ENCODE measurements around the gene TMEM170A. TPM values are rescaled to one million over a fixed set of nuclear protein-coding genes. Genes with fewer than 3 reads are reported as not detected.

Gene TMEM170A
- polyA plus RNA-seq, 1 donor (not counting 4 experiments of a cell fraction or from before 2014, with no cell fraction given) = 22.1 TPM

GRCh38 chr16:75443298-75443697, 21.2 kb downstream of the TMEM170A start:
- H3K79me2 ChIP-seq (ENCODE audit: control insufficient read depth, insufficient read depth, low read length) = no peaks in the 10 kb centered on the region
- no peak for DNase-seq (ENCODE audit: low read depth, low spot score)
- H3K9me1 ChIP-seq (ENCODE audit: control insufficient read depth, extremely low read depth, insufficient read depth, low read length) = no peaks in the 10 kb centered on the region
- no peak overlapping the region for H3K4me3 ChIP-seq (ENCODE audit: control insufficient read depth in 2 of 3, extremely low read depth in 1 of 3, insufficient read depth in 2 of 3, low read depth in 1 of 3, low read length in 3 of 3)
- H3K36me3 ChIP-seq (ENCODE audit: control insufficient read depth in 2 of 2, extremely low read depth in 1 of 2, insufficient read depth in 2 of 2, low read length in 2 of 2) = peaks cover 0 to 3% of the 10 kb centered on the region in 2 experiments
- no peaks in the 10 kb centered on the region for H3K27me3 ChIP-seq (ENCODE audit: control insufficient read depth, extremely low read depth, insufficient read depth, low read length)
- TF ChIP-seq EZH2 (IDR thresholded peaks at IDR 0.05; ENCODE audit: low read length) (no peak), CTCF (optimal IDR thresholded peaks at IDR 0.05 in 1 of 3, IDR thresholded peaks at IDR 0.05 in 1 of 3, conservative IDR thresholded peaks at IDR 0.05 in 1 of 3; ENCODE audit: extremely low read depth in 1 of 3, insufficient read depth in 2 of 3, low read length in 3 of 3) (no peak)
- FAIRE-seq = no peak
- H3K9me3 ChIP-seq (ENCODE audit: control insufficient read depth, low read depth, low read length) = no peaks in the 10 kb centered on the region
- H3K4me1 ChIP-seq (ENCODE audit: control insufficient read depth, extremely low read depth, insufficient read depth, low read length) = no peaks in the 10 kb centered on the region
- no peak overlapping the region for H2AFZ ChIP-seq (ENCODE audit: control insufficient read depth, low read length)
- H3K27ac ChIP-seq (ENCODE audit: control insufficient read depth, insufficient read depth, low read length) = no peak overlapping the region
- H3K4me2 ChIP-seq (ENCODE audit: control insufficient read depth, extremely low read depth, insufficient read depth, low read depth, low read length) = no peak overlapping the region
- no peaks in the 10 kb centered on the region for H4K20me1 ChIP-seq (ENCODE audit: control insufficient read depth, extremely low read depth, insufficient read depth, low read length)
- no peak overlapping the region for H3K9ac ChIP-seq (ENCODE audit: control insufficient read depth, extremely low read depth, insufficient read depth, low read length)
- dilution Hi-C loops (cut with MboI; ENCODE audit: extremely low pct_ligation_motif_present, low sequenced_read_pairs) = no loop called here

DNA sequence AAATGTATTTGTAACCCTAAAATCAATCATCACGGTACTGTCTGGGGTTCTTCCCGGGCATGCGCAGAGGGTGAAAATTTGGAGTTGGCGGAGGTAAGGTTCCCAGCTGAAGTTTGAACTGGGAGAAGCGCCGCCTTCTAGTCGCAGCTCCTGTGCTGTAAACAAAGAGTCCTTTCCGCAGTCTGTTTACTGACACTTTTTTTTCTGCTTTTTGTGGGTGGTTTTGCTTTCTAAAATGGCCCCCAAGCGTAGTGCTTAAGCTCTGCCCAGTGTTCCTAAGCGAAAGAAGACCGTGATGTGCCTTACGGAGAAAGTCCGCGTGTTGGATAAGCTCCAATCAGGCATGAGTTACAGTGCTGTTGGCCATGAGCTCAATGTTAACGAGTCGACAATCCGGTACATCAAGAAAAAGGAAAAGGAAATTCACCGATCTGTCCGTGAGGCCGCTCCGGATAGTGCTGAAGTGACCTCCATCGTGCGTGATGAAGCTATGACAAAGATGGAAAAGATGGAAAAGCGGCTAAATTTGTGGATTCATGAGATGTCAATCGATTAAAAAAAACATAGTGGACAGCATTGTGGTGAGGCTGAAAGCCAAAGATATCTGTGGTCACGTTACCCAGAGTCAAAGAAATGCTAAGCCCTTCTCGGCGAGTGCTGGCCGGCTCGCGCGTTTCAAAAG, 30.6 kb downstream of the TMEM170A start:
- peak overlapping the region; percentile 99 for H3K4me2 ChIP-seq (ENCODE audit: control insufficient read depth, extremely low read depth, insufficient read depth, low read depth, low read length)
- DNase-seq (ENCODE audit: low read depth, low spot score) (peak; percentile 36), FAIRE-seq (peak; percentile 39)
- H2AFZ ChIP-seq (ENCODE audit: control insufficient read depth, low read length) = peak overlapping the region; percentile 100
- H3K36me3 ChIP-seq (ENCODE audit: control insufficient read depth in 2 of 2, extremely low read depth in 1 of 2, insufficient read depth in 2 of 2, low read length in 2 of 2) = no peaks in the 10 kb centered on the region
- H3K79me2 ChIP-seq (ENCODE audit: control insufficient read depth, insufficient read depth, low read length) = peaks cover 41% of the 10 kb centered on the region
- TF ChIP-seq CTCF (optimal IDR thresholded peaks at IDR 0.05 in 1 of 3, IDR thresholded peaks at IDR 0.05 in 1 of 3, conservative IDR thresholded peaks at IDR 0.05 in 1 of 3; ENCODE audit: extremely low read depth in 1 of 3, insufficient read depth in 2 of 3, low read length in 3 of 3) = no peak
- TF ChIP-seq EZH2 (IDR thresholded peaks at IDR 0.05; ENCODE audit: low read length) = no peak
- H3K9me1 ChIP-seq (ENCODE audit: control insufficient read depth, extremely low read depth, insufficient read depth, low read length) = no peaks in the 10 kb centered on the region
- dilution Hi-C loops (cut with MboI; ENCODE audit: extremely low pct_ligation_motif_present, low sequenced_read_pairs) = no loop called here
- peak overlapping the region; percentile 99 for H3K9ac ChIP-seq (ENCODE audit: control insufficient read depth, extremely low read depth, insufficient read depth, low read length)
- H3K4me3 ChIP-seq (ENCODE audit: control insufficient read depth in 2 of 3, extremely low read depth in 1 of 3, insufficient read depth in 2 of 3, low read depth in 1 of 3, low read length in 3 of 3) = peak overlapping the region; percentile 90 to 96 (median 92)
- H3K4me1 ChIP-seq (ENCODE audit: control insufficient read depth, extremely low read depth, insufficient read depth, low read length) = peaks cover 9% of the 10 kb centered on the region
- no peaks in the 10 kb centered on the region for H4K20me1 ChIP-seq (ENCODE audit: control insufficient read depth, extremely low read depth, insufficient read depth, low read length)
- no peaks in the 10 kb centered on the region for H3K9me3 ChIP-seq (ENCODE audit: control insufficient read depth, low read depth, low read length)
- peak overlapping the region; percentile 99 for H3K27ac ChIP-seq (ENCODE audit: control insufficient read depth, insufficient read depth, low read length)
- H3K27me3 ChIP-seq (ENCODE audit: control insufficient read depth, extremely low read depth, insufficient read depth, low read length) = no peaks in the 10 kb centered on the region

All from keratinocyte (primary cell).